H1 (cell line): ENCODE measurements around the gene ESYT2. TPM values are rescaled to one million over a fixed set of nuclear protein-coding genes. Genes with fewer than 3 reads are reported as not detected.

Experiments
- CTCF ChIA-PET: fragments of 300-600 bp; sonication (Branson Sonifier 250); formaldehyde crosslinking; loops from one replicate; lab custom pipeline; 2021; ENCODE audit not compliant: partially characterized antibody; lab: Charles Lee
- POLR2A ChIA-PET: fragments of 300-600 bp; sonication (Branson Sonifier 250); formaldehyde crosslinking; loops from one replicate; lab custom pipeline; 2021; ENCODE audit warnings: inconsistent platforms; ENCODE audit not compliant: partially characterized antibody; lab: Charles Lee
- DNase-seq, 2 experiments: peaks; one replicate each; pipeline versions ENCODE4 v3.0.0 to v3.0.0-alpha.2; 2010 to 2022; ENCODE audit warnings: low spot score in 2 of 2, low read depth in 1 of 2, mixed read lengths in 1 of 2
- FAIRE-seq: peaks from 2 replicates; lab custom pipeline; 2011; peaks lifted over from hg19 to GRCh38; lab: Jason Lieb, UNC
- H2AFZ ChIP-seq: 2 replicates; pipeline ENCODE4 v1.8.1; 2012; ENCODE audit warnings: low read length, inconsistent platforms
- H2AK5ac ChIP-seq: 2 replicates; pipeline ENCODE4 v1.6.1; 2013; ENCODE audit warnings: low read depth, low read length
- H2BK120ac ChIP-seq: replicated peaks from 2 replicates; pipeline ENCODE3; 2013; ENCODE audit warnings: low read depth, low read length, inconsistent platforms
- H2BK12ac ChIP-seq: 2 replicates; pipeline ENCODE4 v1.6.1; 2013; ENCODE audit warnings: low read depth, low read length
- H2BK15ac ChIP-seq: 2 replicates; pipeline ENCODE4 v1.6.1; 2013; ENCODE audit warnings: low read length
- H2BK20ac ChIP-seq: 2 replicates; pipeline ENCODE4 v1.6.1; 2013; ENCODE audit warnings: low read length
- H2BK5ac ChIP-seq: 2 replicates; pipeline ENCODE4 v1.6.1; 2013; ENCODE audit warnings: low read depth, low read length
- H3K14ac ChIP-seq: 2 replicates; pipeline ENCODE4 v1.6.1; 2013; ENCODE audit warnings: inconsistent platforms; ENCODE audit not compliant: insufficient read length
- H3K18ac ChIP-seq: 2 replicates; pipeline ENCODE4 v1.6.1; 2013; ENCODE audit warnings: low read length; ENCODE audit errors: extremely low read depth
- H3K23ac ChIP-seq: 2 replicates; pipeline ENCODE4 v1.6.1; 2013; ENCODE audit warnings: inconsistent platforms; ENCODE audit not compliant: insufficient read length
- H3K23me2 ChIP-seq: 2 replicates; pipeline ENCODE4 v1.6.1; 2013; ENCODE audit warnings: low read depth, low read length
- H3K27ac ChIP-seq: 2 replicates; pipeline ENCODE4 v1.6.1; 2011; ENCODE audit warnings: low read depth, low read length, inconsistent platforms
- H3K27me3 ChIP-seq, 4 experiments: replicated peaks in 1 of 4; 1 replicate in 1 of 4; 2 replicates in 3 of 4; pipeline versions ENCODE4 v1.6.1 to v1.8.1; 2011 to 2013; ENCODE audit warnings: low read length in 3 of 4, mild to moderate bottlenecking in 3 of 4, inconsistent platforms in 2 of 4, mixed read lengths in 2 of 4, moderate library complexity in 1 of 4; ENCODE audit not compliant: control insufficient read depth in 3 of 4, insufficient read depth in 3 of 4; ENCODE audit errors: extremely low read depth in 1 of 4
- H3K36me3 ChIP-seq, 4 experiments: 2 replicates each; pipeline versions ENCODE4 v1.6.1 to v1.8.1; 2011 to 2013; ENCODE audit warnings: mild to moderate bottlenecking in 4 of 4, low read length in 3 of 4, moderate library complexity in 2 of 4, control low read depth in 1 of 4, inconsistent platforms in 1 of 4; ENCODE audit not compliant: insufficient read depth in 4 of 4, control insufficient read depth in 2 of 4
- H3K4ac ChIP-seq: replicated peaks from 2 replicates; pipeline ENCODE3; 2013; ENCODE audit warnings: low read length, low read depth, mixed read lengths, inconsistent platforms; ENCODE audit not compliant: insufficient read length
- H3K4me1 ChIP-seq, 4 experiments: replicated peaks in 1 of 4; 1 replicate in 1 of 4; 2 replicates in 3 of 4; pipeline versions ENCODE4 v1.6.1 to v1.8.1; 2011 to 2013; ENCODE audit warnings: low read length in 3 of 4, inconsistent platforms in 2 of 4, mixed read lengths in 1 of 4; ENCODE audit not compliant: insufficient read depth in 4 of 4, control insufficient read depth in 3 of 4
- H3K4me2 ChIP-seq, 2 experiments: 2 replicates each; pipeline versions ENCODE4 v1.6.1 to v1.8.1; 2011 to 2013; ENCODE audit warnings: low read depth in 2 of 2, low read length in 2 of 2, control low read depth in 1 of 2, inconsistent platforms in 1 of 2, mild to moderate bottlenecking in 1 of 2; ENCODE audit not compliant: insufficient read depth in 1 of 2
- H3K4me3 ChIP-seq, 4 experiments: fragments of 200-600, 300-600 bp in 1 of 4; sonication (generic), shearing (Covaris generic), sonication (Bioruptor Twin) in 1 of 4; 2 replicates each; pipeline versions ENCODE4 v1.5.1 to v1.8.1; 2011 to 2016; ENCODE audit warnings: low read length in 4 of 4, low read depth in 3 of 4, control low read depth in 2 of 4, inconsistent platforms in 2 of 4, mild to moderate bottlenecking in 2 of 4, mixed read lengths in 1 of 4, moderate library complexity in 1 of 4; ENCODE audit not compliant: insufficient read depth in 2 of 4; ENCODE audit errors: extremely low read depth in 1 of 4
- H3K56ac ChIP-seq: replicated peaks from 2 replicates; pipeline ENCODE3; 2013; ENCODE audit warnings: low read depth, mild to moderate bottlenecking, mixed read lengths, low read length, inconsistent platforms; ENCODE audit not compliant: insufficient read length
- H3K79me1 ChIP-seq: 2 replicates; pipeline ENCODE4 v1.6.1; 2013; ENCODE audit warnings: low read depth, low read length, control low read depth
- H3K79me2 ChIP-seq, 2 experiments: 2 replicates each; pipeline versions ENCODE4 v1.6.1 to v1.8.1; 2012 to 2013; ENCODE audit warnings: low read length in 2 of 2, mild to moderate bottlenecking in 2 of 2, inconsistent platforms in 1 of 2; ENCODE audit not compliant: insufficient read depth in 2 of 2, control insufficient read depth in 1 of 2
- H3K9ac ChIP-seq, 4 experiments: replicated peaks in 1 of 4; 1 replicate in 1 of 4; 2 replicates in 3 of 4; pipeline versions ENCODE4 v1.6.1 to v1.8.1; 2011 to 2013; ENCODE audit warnings: low read depth in 3 of 4, low read length in 3 of 4, control low read depth in 2 of 4, mild to moderate bottlenecking in 2 of 4, moderate library complexity in 2 of 4, inconsistent platforms in 1 of 4; ENCODE audit errors: extremely low read depth in 1 of 4
- H3K9me3 ChIP-seq, 2 experiments: 2 replicates each; pipeline versions ENCODE4 v1.6.1 to v1.8.1; 2012 to 2013; ENCODE audit warnings: mild to moderate bottlenecking in 2 of 2, moderate library complexity in 2 of 2, control low read depth in 1 of 2, inconsistent platforms in 1 of 2, low read depth in 1 of 2, low read length in 1 of 2, mixed read lengths in 1 of 2; ENCODE audit not compliant: insufficient read depth in 2 of 2
- H4K20me1 ChIP-seq, 2 experiments: replicated peaks in 1 of 2; 2 replicates each; pipeline versions ENCODE3 to v1.8.1; 2011 to 2013; ENCODE audit warnings: inconsistent platforms in 2 of 2, low read length in 2 of 2, mild to moderate bottlenecking in 1 of 2; ENCODE audit not compliant: insufficient read depth in 2 of 2, control insufficient read depth in 1 of 2
- H4K5ac ChIP-seq: 2 replicates; pipeline ENCODE4 v1.6.1; 2013; ENCODE audit warnings: low read length, low read depth, mixed read lengths, inconsistent platforms; ENCODE audit not compliant: insufficient read length
- H4K8ac ChIP-seq: 2 replicates; pipeline ENCODE4 v1.8.0; 2013; ENCODE audit warnings: mild to moderate bottlenecking, moderate library complexity, low read length, inconsistent platforms; ENCODE audit not compliant: insufficient read depth; ENCODE audit errors: extremely low read depth
- H4K91ac ChIP-seq: replicated peaks from 2 replicates; pipeline ENCODE3; 2013; ENCODE audit warnings: low read length, mixed read lengths, inconsistent platforms; ENCODE audit not compliant: insufficient read length
- BACH1 ChIP-seq: IDR thresholded peaks from 2 replicates; pipeline ENCODE4 v1.6.1; 2012; ENCODE audit warnings: low read length, improper control_type of control experiment
- CEBPB ChIP-seq: IDR thresholded peaks from 2 replicates; pipeline ENCODE4 v1.6.1; 2012; ENCODE audit warnings: low read depth, low read length
- JUND ChIP-seq: IDR thresholded peaks from 2 replicates; pipeline ENCODE4 v1.6.1; 2011; ENCODE audit warnings: mild to moderate bottlenecking, improper control_type of control experiment, low read length
- KDM5A ChIP-seq: fragments of 200-600 bp; IDR thresholded peaks from 2 replicates; pipeline ENCODE4 v1.7.1; 2012; ENCODE audit warnings: mild to moderate bottlenecking, low read length, inconsistent platforms, mixed read lengths
- NANOG ChIP-seq: IDR thresholded peaks from 2 replicates; pipeline ENCODE4 v1.6.1; 2011; ENCODE audit warnings: low read length, low read depth, mild to moderate bottlenecking, inconsistent platforms; ENCODE audit not compliant: insufficient read depth, poor library complexity, severe bottlenecking
- RAD21 ChIP-seq, 2 experiments: IDR thresholded peaks in 1 of 2; conservative IDR thresholded peaks in 1 of 2; 2 replicates each; pipeline ENCODE4 v1.6.1; 2011; ENCODE audit warnings: low read depth in 2 of 2, low read length in 2 of 2, improper control_type of control experiment in 1 of 2, inconsistent platforms in 1 of 2, mild to moderate bottlenecking in 1 of 2, moderate library complexity in 1 of 2
- RFX5 ChIP-seq: IDR thresholded peaks from 2 replicates; pipeline ENCODE4 v1.6.1; 2011; ENCODE audit warnings: low read depth, low read length, improper control_type of control experiment, borderline replicate concordance
- RXRA ChIP-seq: IDR thresholded peaks from 2 replicates; pipeline ENCODE4 v1.6.1; 2011; ENCODE audit warnings: low read depth, mild to moderate bottlenecking, low read length, moderate library complexity; ENCODE audit not compliant: insufficient read depth
- WGBS, 2 experiments: shearing (Covaris generic) in 1 of 2; methylation state at CpG; one replicate each; pipeline versions ENCODE4 v1.1.6 to v1.1.7; 2013 to 2015; ENCODE audit warnings: low lambda C conversion rate in 2 of 2, mixed read lengths in 2 of 2, inconsistent platforms in 1 of 2, low coverage in 1 of 2, missing lambda C conversion rate in 1 of 2; ENCODE audit not compliant: insufficient replicate concordance in 2 of 2, insufficient coverage in 1 of 2, insufficient read length in 1 of 2; ENCODE audit errors: extremely low coverage in 1 of 2, missing lambda C conversion rate in 1 of 2; 5-methylcytosine and 5-hydroxymethylcytosine counted together
- polyA plus RNA-seq, 7 experiments: library from polyadenylated mRNA; depleted of rRNA in 3 of 7; stranded (reverse) in 5 of 7; unstranded in 2 of 7; fragments of >200 nt in 5 of 7; fragments of 200-250 nt in 2 of 7; gene quantifications; 1 replicate in 5 of 7; 2 replicates in 1 of 7; 4 replicates in 1 of 7; pipeline versions ENCODE4 v1.2.1 to v1.2.3, GENCODE V29; 2011 to 2013; ENCODE audit warnings: missing spikeins in 2 of 7, mixed read lengths in 2 of 7
- total RNA-seq: library from RNA; stranded (reverse); fragmentation: NEBNext Ultra II Directional; extraction: Animal tissue kit (Norgen Biotek cat#: 25700); gene quantifications from 2 replicates; pipeline ENCODE4 v1.2.1, GENCODE V29; 2021

The ESYT2 gene
- total and polyA plus RNA-seq, 2 of the 8 experiments (the other 6 are each of a cell fraction or from before 2014, with no cell fraction given) = 27.0 to 37.5 TPM

DNA sequence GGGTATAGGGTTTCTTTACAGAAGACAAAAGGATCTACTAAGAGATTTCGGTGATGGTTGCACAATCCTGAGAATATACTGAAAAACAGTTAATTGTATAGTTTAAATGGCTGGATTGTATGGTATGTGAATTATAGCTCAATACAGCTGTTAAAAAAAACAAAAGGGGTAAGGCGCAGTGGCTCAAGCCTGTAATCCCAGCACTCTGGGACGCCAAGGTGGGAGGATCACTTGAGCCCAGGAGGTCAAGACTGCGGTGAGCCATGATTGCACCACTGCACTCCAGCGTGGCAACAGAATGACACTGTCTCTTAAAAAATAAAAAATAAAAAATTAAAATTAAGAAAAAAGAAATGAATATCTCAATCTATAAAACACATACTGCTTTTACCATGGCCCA, 18.5 kb downstream of the ESYT2 start:
- Histone ChIP-seq H2AFZ (no peak overlapping the region), H2BK5ac (no peak overlapping the region), H4K5ac (no peak overlapping the region), H3K23ac (no peak overlapping the region), H3K9ac (no peak overlapping the region), H3K79me1 (peaks cover 11% of the 10 kb centered on the region; the same call in 1 of the 2 replicates), H4K8ac (no peak overlapping the region), H3K4me1 (peaks cover 12 to 18% (median 14%) of the 10 kb centered on the region in 4 experiments), H3K4ac (no peak overlapping the region), H3K4me2 (no peak overlapping the region), H3K9me3 (peaks cover 0 to 2% of the 10 kb centered on the region in 2 experiments; a peak in 1 of 4 replicates), H3K4me3 (no peak overlapping the region), H3K36me3 (peaks cover 0 to 4% (median 2%) of the 10 kb centered on the region in 4 experiments; a peak in 2 of 8 replicates), H3K27ac (no peak overlapping the region), H4K91ac (no peak overlapping the region), H4K20me1 (peaks cover 0 to 5% of the 10 kb centered on the region in 2 experiments), H3K56ac (no peak overlapping the region), H3K79me2 (peaks cover 4 to 80% of the 10 kb centered on the region in 2 experiments; a peak in 3 of 4 replicates), H3K23me2 (no peaks in the 10 kb centered on the region), H2BK15ac (no peak overlapping the region), H2BK120ac (no peak overlapping the region), H2AK5ac (no peak overlapping the region), H3K27me3 (no peaks in the 10 kb centered on the region; a peak in 1 of 7 replicates), H3K14ac (no peak overlapping the region), H2BK20ac (no peak overlapping the region), H2BK12ac (no peak overlapping the region), H3K18ac (no peak overlapping the region)
- DNase-seq = no peak
- WGBS, 2 experiments = 91% methylated on average over 5 of the region's 5 CpGs; no CpG with 5 or more reads in 1 of the 2 experiments
- POLR2A ChIA-PET = no interaction called here
- no peak for TF ChIP-seq RFX5
- TF ChIP-seq CEBPB = no peak
- TF ChIP-seq JUND = no peak
- TF ChIP-seq BACH1 = no peak
- TF ChIP-seq NANOG = no peak
- no peak for TF ChIP-seq KDM5A
- TF ChIP-seq RAD21 (IDR thresholded peaks at IDR 0.05 in 1 of 2, conservative IDR thresholded peaks at IDR 0.05 in 1 of 2; ENCODE audit: low read depth in 2 of 2, low read length in 2 of 2) = no peak
- no peak for TF ChIP-seq RXRA
- CTCF ChIA-PET = interaction anchor here (1.5 kb wide), 1 partner anchor 10 kb away, joined by 3 read pairs; no protein-coding TSS in a partner anchor
- no peak for FAIRE-seq
